ENCODE results near the gene PAX1. TPM values are rescaled to one million over a fixed set of nuclear protein-coding genes. Genes with fewer than 3 reads are reported as not detected.

PAX1 gene
- polyA plus RNA-seq, 3 donors: not detected

GRCh38 chr20:21710863-21711431 lies 5.5 kb downstream of the PAX1 start:
- no peak overlapping the region for H3K4me3 ChIP-seq (replicated peaks in 1 of 3; ENCODE audit: low read depth in 2 of 3, low read length in 3 of 3)
- no peak for TF ChIP-seq CTCF (IDR thresholded peaks at IDR 0.05)
- H3K79me2 ChIP-seq (ENCODE audit: insufficient read depth, low read length): no peaks in the 10 kb centered on the region
- peaks cover 0 to 41% of the 10 kb centered on the region in 2 donors for H3K9me3 ChIP-seq (replicated peaks in 1 of 2; ENCODE audit: control insufficient read depth in 1 of 2, insufficient read depth in 1 of 2, low read length in 2 of 2)
- Mint-ChIP-seq H3K9me3 (peaks cover 0 to 31% (median 18%) of the 10 kb centered on the region in 7 donors), H3K36me3 (peaks cover 0 to 1% of the 10 kb centered on the region in 2 donors), H3K27me3 (ENCODE audit: low read depth in 3 of 3) (peaks cover 94 to 96% (median 95%) of the 10 kb centered on the region in 3 donors), H3K27ac (no peak overlapping the region), H3K4me1 (peaks cover 3% of the 10 kb centered on the region), H3K4me3 (peak overlapping the region in 1 of 2 donors; percentile 27)
- H3K27me3 ChIP-seq (ENCODE audit: control insufficient read depth in 2 of 2, insufficient read depth in 2 of 2, low read length in 2 of 2): peaks cover 66 to 98% of the 10 kb centered on the region in 2 donors
- no peaks in the 10 kb centered on the region for H4K20me1 ChIP-seq (ENCODE audit: insufficient read depth, low read length)
- intact Hi-C loops (cut with micrococcal nuclease): no loop called here
- WGBS (ENCODE audit: insufficient coverage): no CpG with 5 or more reads among the region's 5 CpGs
- H3K36me3 ChIP-seq (replicated peaks in 1 of 2; ENCODE audit: control insufficient read depth in 1 of 2, insufficient read depth in 2 of 2, low read length in 2 of 2): no peaks in the 10 kb centered on the region
- no peak overlapping the region for H3K4me2 ChIP-seq (replicated peaks; ENCODE audit: extremely low read depth, low read length, poor library complexity, severe bottlenecking)
- DNase-seq: no peak
- no peaks in the 10 kb centered on the region for H3K4me1 ChIP-seq (ENCODE audit: control insufficient read depth in 1 of 2, insufficient read depth in 2 of 2, low read length in 2 of 2)
- H3K9ac ChIP-seq (ENCODE audit: insufficient read depth, low read length, poor library complexity, severe bottlenecking): no peak overlapping the region
- no peak overlapping the region for H2AFZ ChIP-seq (ENCODE audit: insufficient read depth, low read depth, low read length, poor library complexity, severe bottlenecking)
- no peak overlapping the region for H3K27ac ChIP-seq (ENCODE audit: low read depth in 1 of 2, low read length in 2 of 2)

- WGBS (ENCODE audit: insufficient coverage): 7% methylated on average over 11 of the region's 17 CpGs
- Histone ChIP-seq H3K27me3 (ENCODE audit: control insufficient read depth in 2 of 2, insufficient read depth in 2 of 2, low read length in 2 of 2) (peaks cover 67 to 96% of the 10 kb centered on the region in 2 donors), H3K4me1 (ENCODE audit: control insufficient read depth in 1 of 2, insufficient read depth in 2 of 2, low read length in 2 of 2) (no peaks in the 10 kb centered on the region)
Measured at GRCh38 chr20:21712443-21713059, 7.1 kb downstream of the PAX1 start.

More at GRCh38 chr20:21712443-21713059, 7.1 kb downstream of the PAX1 start:
- Mint-ChIP-seq H3K36me3 (peaks cover 0 to 1% of the 10 kb centered on the region in 2 donors), H3K9me3 (peaks cover 0 to 36% (median 15%) of the 10 kb centered on the region in 7 donors), H3K4me1 (peaks cover 3% of the 10 kb centered on the region), H3K27me3 (ENCODE audit: low read depth in 3 of 3) (peaks cover 93 to 94% (median 93%) of the 10 kb centered on the region in 3 donors), H3K4me3 (peak overlapping the region in 1 of 2 donors; percentile 85), H3K27ac (peak overlapping the region in 1 of 7 donors; percentile 15)
- no peak overlapping the region for H3K4me2 ChIP-seq (replicated peaks; ENCODE audit: extremely low read depth, low read length, poor library complexity, severe bottlenecking)
- no peak for DNase-seq
- intact Hi-C loops (cut with micrococcal nuclease): no loop called here
- H3K9me3 ChIP-seq (replicated peaks in 1 of 2; ENCODE audit: control insufficient read depth in 1 of 2, insufficient read depth in 1 of 2, low read length in 2 of 2): peaks cover 0 to 33% of the 10 kb centered on the region in 2 donors
- TF ChIP-seq CTCF (IDR thresholded peaks at IDR 0.05): no peak
- H4K20me1 ChIP-seq (ENCODE audit: insufficient read depth, low read length): no peaks in the 10 kb centered on the region
- H3K4me3 ChIP-seq (replicated peaks in 1 of 3; ENCODE audit: low read depth in 2 of 3, low read length in 3 of 3): no peak overlapping the region
- H3K9ac ChIP-seq (ENCODE audit: insufficient read depth, low read length, poor library complexity, severe bottlenecking): no peak overlapping the region
- no peak overlapping the region for H3K27ac ChIP-seq (ENCODE audit: low read depth in 1 of 2, low read length in 2 of 2)
- H2AFZ ChIP-seq (ENCODE audit: insufficient read depth, low read depth, low read length, poor library complexity, severe bottlenecking): no peak overlapping the region
- no peaks in the 10 kb centered on the region for H3K79me2 ChIP-seq (ENCODE audit: insufficient read depth, low read length)
- H3K36me3 ChIP-seq (replicated peaks in 1 of 2; ENCODE audit: control insufficient read depth in 1 of 2, insufficient read depth in 2 of 2, low read length in 2 of 2): no peaks in the 10 kb centered on the region
